K562 (cell line): Measurements from ENCODE around the gene ITGAL. TPM values are rescaled to one million over a fixed set of nuclear protein-coding genes. Genes with fewer than 3 reads are reported as not detected.

Experiments
- ARID4B ChIP-seq: sonication (generic); formaldehyde crosslinking; IDR thresholded peaks from 2 replicates; pipeline ENCODE4 v1.8.0; 2022; ENCODE audit warnings: mild to moderate bottlenecking, missing genetic modification reagents
- ELK3 ChIP-seq: fragments of 450-650 bp; formaldehyde crosslinking; IDR thresholded peaks from 2 replicates; pipeline ENCODE4 v1.4.0; 2020; ENCODE audit warnings: mild to moderate bottlenecking
- FOXA1 ChIP-seq: fragments of 450-650 bp; IDR thresholded peaks from 2 replicates; pipeline ENCODE4 v1.6.1; 2016; ENCODE audit warnings: mild to moderate bottlenecking, borderline replicate concordance
- FOXK2 ChIP-seq, 2 experiments: fragments of 450-650 bp; IDR thresholded peaks in 1 of 2; conservative IDR thresholded peaks in 1 of 2; 2 replicates each; pipeline ENCODE4 v1.6.1; 2016; ENCODE audit warnings: low read depth in 2 of 2, mild to moderate bottlenecking in 1 of 2
- GATAD2A ChIP-seq: fragments of 450-650 bp; IDR thresholded peaks from 2 replicates; pipeline ENCODE4 v1.6.1; 2017
- HES1 ChIP-seq: fragments of 450-650 bp; IDR thresholded peaks from 2 replicates; pipeline ENCODE4 v1.6.1; 2016; ENCODE audit warnings: low read depth, mild to moderate bottlenecking, moderate library complexity
- LARP7 ChIP-seq: fragments of 450-650 bp; IDR thresholded peaks from 2 replicates; pipeline ENCODE4 v1.6.1; 2016
- NBN ChIP-seq: fragments of 450-650 bp; IDR thresholded peaks from 2 replicates; pipeline ENCODE4 v1.6.1; 2016; ENCODE audit warnings: low read depth, mild to moderate bottlenecking
- NCOA1 ChIP-seq: fragments of 450-650 bp; IDR thresholded peaks from 2 replicates; pipeline ENCODE4 v1.6.1; 2016; ENCODE audit warnings: low read depth
- POLR2AphosphoS5 ChIP-seq: IDR thresholded peaks from 2 replicates; pipeline ENCODE4 v1.6.1; 2011; ENCODE audit warnings: mild to moderate bottlenecking, low read depth, low read length, moderate library complexity; ENCODE audit not compliant: control insufficient read depth, insufficient read depth
- SIN3B ChIP-seq: fragments of 450-650 bp; IDR thresholded peaks from 2 replicates; pipeline ENCODE4 v1.6.1; 2017; ENCODE audit warnings: low read depth, mild to moderate bottlenecking, moderate library complexity
- SOX6 ChIP-seq: fragments of 450-650 bp; IDR thresholded peaks from 2 replicates; pipeline ENCODE4 v1.6.1; 2014; ENCODE audit warnings: mild to moderate bottlenecking
- TAF15 ChIP-seq: fragments of 200-400 bp; formaldehyde crosslinking; IDR thresholded peaks from 2 replicates; pipeline ENCODE4 v1.6.1; 2017; ENCODE audit warnings: mild to moderate bottlenecking, low read depth, low read length, moderate library complexity
- ZNF24 ChIP-seq: fragments of 450-650 bp; IDR thresholded peaks from 2 replicates; pipeline ENCODE4 v1.6.1; 2016
- ZNF354B ChIP-seq: fragments of 250-450 bp; sonication (Bioruptor Pico); IDR thresholded peaks from 2 replicates; pipeline ENCODE4 v1.4.0; 2020
- ZNF512 ChIP-seq: IDR thresholded peaks from 2 replicates; pipeline ENCODE4 v1.6.1; 2016; ENCODE audit warnings: missing genetic modification characterization, missing compliant biosample characterization
- ZNF695 ChIP-seq: fragments of 450-650 bp; formaldehyde crosslinking; IDR thresholded peaks from 2 replicates; pipeline ENCODE4 v1.4.0; 2020; ENCODE audit warnings: mild to moderate bottlenecking, moderate library complexity
- ZSCAN29 ChIP-seq: fragments of 450-650 bp; IDR thresholded peaks from 2 replicates; pipeline ENCODE4 v1.6.1; 2017
- ZSCAN32 ChIP-seq: fragments of 450-650 bp; formaldehyde crosslinking; IDR thresholded peaks from 2 replicates; pipeline ENCODE4 v1.4.0; 2020; ENCODE audit warnings: mild to moderate bottlenecking, moderate library complexity
- polyA plus RNA-seq, 8 experiments: library from polyadenylated mRNA; depleted of rRNA in 4 of 8; stranded (reverse) in 5 of 8; unstranded in 3 of 8; fragments of >200 nt; fragmentation: Nextera tagmentation in 2 of 8; fragmentation: Illumina TruSeq in 1 of 8; extraction: Ambion mirVana in 2 of 8; extraction: Trizol in 1 of 8; gene quantifications; 2 replicates each; pipeline versions ENCODE4 v1.2.1 to v1.2.3, GENCODE V29; 2011 to 2014; ENCODE audit warnings: inconsistent platforms in 1 of 8, missing spikeins in 1 of 8
- total RNA-seq, 7 experiments: library from RNA; depleted of rRNA in 6 of 7; stranded (reverse); fragments of >200 nt in 6 of 7; fragmentation: Illumina TruSeq in 2 of 7; extraction: Trizol in 2 of 7; gene quantifications; 2 replicates each; pipeline versions ENCODE4 v1.2.1 to v1.2.3, GENCODE V29; 2011 to 2021; ENCODE audit warnings: low replicate concordance in 1 of 7
- TF ChIP-seq, protein P1 (sequence below): fragments of 450-650 bp; formaldehyde crosslinking; conservative IDR thresholded peaks from 2 replicates; pipeline ENCODE4 v1.4.0; 2022; ENCODE audit warnings: mild to moderate bottlenecking, missing genetic modification characterization

ITGAL gene
- total and polyA plus RNA-seq, 9 of the 15 experiments (the other 6 are each of a cell fraction or from before 2014, with no cell fraction given) = 0.01 to 0.53 TPM; not detected in 7

- TF ChIP-seq POLR2AphosphoS5 (0 out of 2 replicates have a peak, but pooled peaks have one; percentile 45), ZSCAN32 (no peak), NCOA1 (no peak; the same call in 1 of the 2 replicates), ARID4B (CRISPR knock-in tag) (no peak), LARP7 (no peak), ELK3 (no peak), HES1 (no peak), ZNF354B (CRISPR knock-in tag) (no peak), SIN3B (no peak), ZNF512 (tag) (no peak), NBN (no peak), SOX6 (no peak), ZNF24 (no peak), ZNF695 (CRISPR knock-in tag) (no peak), TAF15 (no peak), FOXK2 (conservative IDR thresholded peaks at IDR 0.05 in 1 of 2, IDR thresholded peaks at IDR 0.05 in 1 of 2; ENCODE audit: low read depth in 2 of 2) (no peak), FOXA1 (no peak), ZSCAN29 (no peak), GATAD2A (no peak)
- TF ChIP-seq, protein P1, sequence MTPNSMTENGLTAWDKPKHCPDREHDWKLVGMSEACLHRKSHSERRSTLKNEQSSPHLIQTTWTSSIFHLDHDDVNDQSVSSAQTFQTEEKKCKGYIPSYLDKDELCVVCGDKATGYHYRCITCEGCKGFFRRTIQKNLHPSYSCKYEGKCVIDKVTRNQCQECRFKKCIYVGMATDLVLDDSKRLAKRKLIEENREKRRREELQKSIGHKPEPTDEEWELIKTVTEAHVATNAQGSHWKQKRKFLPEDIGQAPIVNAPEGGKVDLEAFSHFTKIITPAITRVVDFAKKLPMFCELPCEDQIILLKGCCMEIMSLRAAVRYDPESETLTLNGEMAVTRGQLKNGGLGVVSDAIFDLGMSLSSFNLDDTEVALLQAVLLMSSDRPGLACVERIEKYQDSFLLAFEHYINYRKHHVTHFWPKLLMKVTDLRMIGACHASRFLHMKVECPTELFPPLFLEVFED (CRISPR knock-in tag) = 0 out of 2 replicates have a peak, but pooled peaks have one; percentile 28
Measured at GRCh38 chr16:30535777-30536190, 63.2 kb downstream of the ITGAL start (continued).
